Measurements from ENCODE around the gene OPRL1.

The OPRL1 gene

GRCh38 chr20:64056639-64056888 is 23.3 kb upstream of the OPRL1 start:
- H3K4me3 ChIP-seq (ENCODE audit: low read depth, low read length, poor library complexity, severe bottlenecking), result no peak overlapping the region
- H3K36me3 ChIP-seq (ENCODE audit: insufficient read depth, low read length), result no peaks in the 10 kb centered on the region
- no peak overlapping the region for H3K9ac ChIP-seq (ENCODE audit: low read length)
- peaks cover 21% of the 10 kb centered on the region for H3K27me3 ChIP-seq (ENCODE audit: insufficient read depth, low read length)
- H2AFZ ChIP-seq (ENCODE audit: low read length), result no peak overlapping the region
- no peak for TF ChIP-seq CTCF (IDR thresholded peaks at IDR 0.05; ENCODE audit: low read length)
- TF ChIP-seq EZH2 (IDR thresholded peaks at IDR 0.05; ENCODE audit: borderline replicate concordance, low read length), result no peak
- no peaks in the 10 kb centered on the region for H3K9me3 ChIP-seq (ENCODE audit: low read length)
- H3K27ac ChIP-seq (ENCODE audit: low read depth, low read length, poor library complexity, severe bottlenecking), result no peak overlapping the region
- H3F3A ChIP-seq (ENCODE audit: insufficient read depth, low read length), result no peaks in the 10 kb centered on the region
- no peaks in the 10 kb centered on the region for H3K9me2 ChIP-seq (ENCODE audit: low read depth, low read length)
- H3K4me1 ChIP-seq (ENCODE audit: insufficient read depth, low read length, severe bottlenecking), result peaks cover 15% of the 10 kb centered on the region
- no peaks in the 10 kb centered on the region for H4K20me1 ChIP-seq (ENCODE audit: insufficient read depth, low read length)
- no peak overlapping the region for H3K4me2 ChIP-seq (ENCODE audit: low read length)
- no peaks in the 10 kb centered on the region for H3K79me2 ChIP-seq (ENCODE audit: insufficient read depth, low read length)

GRCh38 chr20:64056889-64057627 is 22.8 kb upstream of the OPRL1 start:
- H3K79me2 ChIP-seq (ENCODE audit: insufficient read depth, low read length), result no peaks in the 10 kb centered on the region
- no peaks in the 10 kb centered on the region for H3K9me2 ChIP-seq (ENCODE audit: low read depth, low read length)
- no peaks in the 10 kb centered on the region for H3F3A ChIP-seq (ENCODE audit: insufficient read depth, low read length)
- no peaks in the 10 kb centered on the region for H3K36me3 ChIP-seq (ENCODE audit: insufficient read depth, low read length)
- no peak overlapping the region for H3K9ac ChIP-seq (ENCODE audit: low read length)
- peaks cover 16% of the 10 kb centered on the region for H3K4me1 ChIP-seq (ENCODE audit: insufficient read depth, low read length, severe bottlenecking)
- H3K9me3 ChIP-seq (ENCODE audit: low read length), result no peaks in the 10 kb centered on the region
- peak overlapping the region; percentile 17; the same call in 1 of the 2 replicates for H3K4me2 ChIP-seq (ENCODE audit: low read length)
- no peak overlapping the region for H2AFZ ChIP-seq (ENCODE audit: low read length)
- H3K4me3 ChIP-seq (ENCODE audit: low read depth, low read length, poor library complexity, severe bottlenecking), result no peak overlapping the region
- TF ChIP-seq EZH2 (IDR thresholded peaks at IDR 0.05; ENCODE audit: borderline replicate concordance, low read length), result no peak
- TF ChIP-seq CTCF (IDR thresholded peaks at IDR 0.05; ENCODE audit: low read length), result no peak
- H3K27ac ChIP-seq (ENCODE audit: low read depth, low read length, poor library complexity, severe bottlenecking), result no peak overlapping the region
- no peaks in the 10 kb centered on the region for H4K20me1 ChIP-seq (ENCODE audit: insufficient read depth, low read length)
- peaks cover 21% of the 10 kb centered on the region for H3K27me3 ChIP-seq (ENCODE audit: insufficient read depth, low read length)

- peaks cover 16% of the 10 kb centered on the region for H3K27me3 ChIP-seq (ENCODE audit: insufficient read depth, low read length)
- no peak overlapping the region for H2AFZ ChIP-seq (ENCODE audit: low read length)
- TF ChIP-seq CTCF (IDR thresholded peaks at IDR 0.05; ENCODE audit: low read length) (peak; percentile 85), EZH2 (IDR thresholded peaks at IDR 0.05; ENCODE audit: borderline replicate concordance, low read length) (no peak)
- no peak overlapping the region for H3K4me3 ChIP-seq (ENCODE audit: low read depth, low read length, poor library complexity, severe bottlenecking)
- peaks cover 23% of the 10 kb centered on the region for H3K4me1 ChIP-seq (ENCODE audit: insufficient read depth, low read length, severe bottlenecking)
- no peaks in the 10 kb centered on the region for H3F3A ChIP-seq (ENCODE audit: insufficient read depth, low read length)
- no peaks in the 10 kb centered on the region for H3K36me3 ChIP-seq (ENCODE audit: insufficient read depth, low read length)
- no peaks in the 10 kb centered on the region for H3K9me2 ChIP-seq (ENCODE audit: low read depth, low read length)
- no peak overlapping the region; the same call in 1 of the 2 replicates for H3K4me2 ChIP-seq (ENCODE audit: low read length)
- H3K9ac ChIP-seq (ENCODE audit: low read length), result no peak overlapping the region
- no peak overlapping the region for H3K27ac ChIP-seq (ENCODE audit: low read depth, low read length, poor library complexity, severe bottlenecking)
- no peaks in the 10 kb centered on the region for H3K9me3 ChIP-seq (ENCODE audit: low read length)
- no peaks in the 10 kb centered on the region for H4K20me1 ChIP-seq (ENCODE audit: insufficient read depth, low read length)
- no peaks in the 10 kb centered on the region for H3K79me2 ChIP-seq (ENCODE audit: insufficient read depth, low read length)
Observed at GRCh38 chr20:64057628-64058498, 22.0 kb upstream of the OPRL1 start.
